GM19397 (cell line): ENCODE results near the gene ABHD3.
"Not testable (repeated sequence)": the region's sequence is repeated elsewhere in the genome, so short reads cannot be mapped to it uniquely, and the experiment has no call there.

ENCODE experiments used
- ATAC-seq: cut with Tn5 transposase; IDR thresholded peaks from one replicate; pipeline ENCODE4 v1.9.1; 2021; ENCODE audit warnings: mild to moderate bottlenecking, moderate library complexity; ENCODE audit not compliant: unreplicated experiment

ABHD3 gene

DNA sequence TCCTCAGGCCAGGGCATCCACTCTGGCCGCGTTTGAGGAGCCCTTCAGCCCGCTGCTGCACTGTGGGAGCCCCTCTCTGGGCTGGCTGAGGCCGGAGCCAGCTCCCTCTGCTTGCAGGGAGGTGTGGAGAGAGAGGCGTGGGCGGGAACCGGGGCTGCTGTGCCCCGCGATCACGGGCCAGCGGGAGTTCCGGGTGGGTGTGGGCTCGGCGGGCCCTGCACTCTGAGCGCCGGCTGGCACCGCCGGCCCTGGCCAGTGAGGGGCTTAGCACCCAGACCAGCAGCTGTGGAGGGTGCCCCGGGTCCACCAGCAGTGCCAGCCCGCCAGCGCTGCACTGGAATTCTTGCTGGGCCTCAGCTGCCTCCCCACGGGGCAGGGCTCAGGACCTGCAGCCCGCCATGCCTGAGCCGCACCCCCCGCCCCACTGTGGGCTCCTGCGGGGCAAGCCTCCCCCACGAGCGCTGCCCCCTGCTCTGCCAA, 1.9 kb upstream of the ABHD3 start:
- ATAC-seq: no peak

DNA sequence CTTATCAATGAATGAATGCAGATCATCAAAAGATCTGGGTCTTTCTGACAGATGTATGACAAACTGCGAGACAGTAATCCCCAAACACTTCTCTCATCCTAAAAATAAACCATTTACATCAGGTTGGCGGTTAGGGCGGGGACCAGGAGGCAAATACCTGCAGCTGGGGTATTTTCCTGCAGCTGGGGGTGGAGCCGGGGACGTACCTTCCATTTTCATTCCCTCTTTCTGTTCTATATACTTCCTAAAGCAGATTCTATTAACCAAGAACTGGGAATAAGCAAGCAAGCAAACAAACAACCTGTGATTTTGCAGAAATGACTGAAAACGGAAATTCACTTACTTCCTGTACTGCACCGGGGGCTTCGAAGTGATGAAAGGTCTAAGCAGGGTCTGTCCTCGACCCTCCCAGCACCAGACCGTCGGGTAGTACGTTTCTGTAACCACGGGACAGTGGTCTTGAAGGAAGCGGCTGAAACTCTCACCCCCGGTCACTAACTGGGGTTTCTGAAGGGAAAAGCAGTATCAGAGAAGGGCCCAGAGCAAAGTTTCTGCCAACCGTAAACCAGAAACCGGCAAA, 1.2 kb downstream of the ABHD3 start:
- ATAC-seq: no peak

DNA sequence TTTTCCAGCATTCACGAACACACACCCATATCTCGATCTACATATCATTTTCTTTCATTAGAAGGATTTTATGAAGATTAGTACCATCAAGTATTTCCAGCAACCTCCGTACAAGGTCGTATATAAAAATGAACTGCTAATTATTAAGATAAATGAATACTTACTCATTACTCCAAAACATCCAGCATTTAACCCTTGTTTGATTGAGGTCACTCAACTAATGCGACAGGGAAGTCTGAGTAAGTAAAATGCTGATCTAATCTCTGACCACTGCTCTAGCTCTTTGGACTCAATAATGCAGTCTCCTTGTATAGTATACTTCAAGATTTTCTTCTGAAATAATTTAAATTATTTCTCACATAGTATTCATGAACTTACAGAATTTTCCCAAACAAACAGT, 2.0 kb downstream of the ABHD3 start:
- ATAC-seq: no peak

DNA sequence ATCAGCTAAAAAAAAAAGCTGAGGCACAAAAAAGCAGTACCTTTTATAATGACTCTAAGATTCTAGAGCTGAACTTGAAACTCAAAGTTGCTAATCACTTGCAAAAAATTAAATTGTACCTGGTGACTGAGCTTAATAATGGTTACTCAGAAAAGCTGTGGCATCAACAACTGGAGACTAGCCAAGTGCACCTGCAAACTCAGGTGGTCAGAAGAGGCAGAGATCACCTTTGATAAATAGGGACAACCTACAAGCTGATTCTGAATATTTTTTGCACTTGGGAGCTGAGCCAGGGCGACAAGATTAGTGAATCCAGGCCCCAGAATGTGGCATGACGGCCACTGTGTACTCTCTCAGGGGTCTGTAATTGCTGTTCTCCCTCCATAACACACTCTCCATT, 3.0 kb downstream of the ABHD3 start:
- ATAC-seq: no peak

- no peak for ATAC-seq
These were observed 4.0 kb downstream of the ABHD3 start for GRCh38 chr18:21700528-21701075.

GRCh38 chr18:21693322-21693721, 11.3 kb downstream of the ABHD3 start:
- ATAC-seq: no peak

GRCh38 chr18:21689736-21690135, 14.8 kb downstream of the ABHD3 start:
- no peak for ATAC-seq

GRCh38 chr18:21686282-21687105, 18.1 kb downstream of the ABHD3 start:
- no peak for ATAC-seq

DNA sequence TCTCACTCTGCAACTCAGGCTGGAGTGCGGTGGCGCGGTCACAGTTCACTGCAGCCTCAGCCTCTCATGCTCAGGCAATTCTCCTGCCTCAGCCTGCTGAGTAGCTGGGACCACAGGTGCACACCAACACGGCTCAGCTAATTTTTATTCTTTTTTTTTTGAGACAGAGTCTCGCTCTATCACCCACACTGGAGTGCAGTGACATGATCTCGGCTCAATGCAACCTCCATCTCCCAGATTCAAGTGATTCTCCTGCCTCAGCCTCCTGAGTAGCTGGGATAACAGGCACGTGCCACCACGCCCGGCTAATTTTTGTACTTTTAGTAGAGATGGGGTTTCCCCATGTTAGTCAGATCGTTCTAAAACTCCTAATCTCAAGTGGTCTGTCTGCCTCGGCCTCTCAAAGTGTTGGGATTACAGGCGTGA, 19.0 kb downstream of the ABHD3 start:
- peak; percentile 92 for ATAC-seq

DNA sequence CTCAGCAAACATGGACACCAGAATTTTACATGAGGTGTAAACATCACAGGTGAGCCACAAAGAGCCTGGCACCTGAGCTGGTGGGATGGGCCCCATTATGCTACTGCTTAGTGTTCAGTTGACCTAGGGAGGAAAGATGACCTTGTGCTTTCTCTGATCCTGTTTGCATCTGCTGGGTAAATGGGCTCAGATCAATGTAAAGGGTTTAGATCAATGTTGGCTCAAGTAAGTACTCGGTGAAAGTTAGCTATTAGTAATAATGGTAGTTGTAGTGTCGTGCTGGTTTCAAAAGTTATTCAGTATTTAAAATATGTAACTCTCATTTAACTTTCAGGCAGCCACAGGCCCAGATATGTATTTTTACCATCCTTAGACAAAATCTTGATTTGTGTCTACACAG, 19.8 kb downstream of the ABHD3 start:
- ATAC-seq: no peak

DNA sequence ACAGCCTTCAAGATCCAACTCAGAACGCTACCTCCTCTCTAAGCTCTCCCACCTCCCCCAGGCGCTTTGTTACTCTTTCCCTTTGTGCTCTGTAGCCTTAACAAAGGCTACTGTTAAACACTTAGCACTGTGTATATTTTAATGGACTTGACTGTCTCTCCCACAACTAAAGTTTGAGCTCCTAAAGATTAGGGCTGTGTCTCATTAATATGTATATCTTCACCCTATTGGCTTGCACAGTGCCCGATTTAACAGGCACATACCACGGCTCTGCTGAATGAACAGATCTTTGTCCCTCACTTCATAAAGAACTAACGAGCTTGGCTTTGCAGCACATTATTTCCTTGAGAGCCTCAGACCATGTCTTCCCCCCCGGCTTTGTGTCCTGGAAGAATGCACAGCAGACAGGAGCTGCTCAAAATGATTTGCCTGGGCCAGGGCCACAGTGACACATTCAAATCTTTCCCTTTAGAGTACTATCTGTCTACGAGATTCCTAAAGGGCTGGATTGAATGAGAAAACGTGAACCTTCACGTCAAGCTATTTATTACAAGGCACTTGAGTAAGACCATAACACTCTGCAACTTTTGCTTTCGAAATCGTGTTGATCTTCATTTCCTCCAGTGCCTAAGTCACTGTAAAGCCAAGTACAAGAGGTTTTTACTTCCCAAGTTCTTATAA, 22.1 kb downstream of the ABHD3 start:
- ATAC-seq: no peak

- no peak for ATAC-seq
These were observed 24.4 kb downstream of the ABHD3 start for GRCh38 chr18:21680161-21680560.

DNA sequence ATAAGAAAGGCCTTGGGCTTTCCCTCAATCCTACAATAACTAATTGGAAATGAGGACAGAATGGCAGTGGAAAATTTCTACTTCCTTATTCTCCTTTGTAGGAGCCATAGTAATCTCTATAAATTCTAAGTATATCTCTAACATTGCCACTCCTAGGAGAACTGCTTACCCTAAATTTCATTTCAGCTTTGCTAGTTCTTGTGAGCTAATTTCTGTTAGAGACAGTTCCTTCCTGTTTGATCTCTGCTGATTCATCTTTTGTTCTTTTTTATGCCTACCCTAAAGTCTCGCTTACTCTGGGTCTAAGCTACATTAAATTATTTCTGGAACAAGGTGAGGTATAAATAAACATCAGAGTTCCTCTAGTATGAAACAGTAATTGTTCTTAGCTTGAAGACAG, 25.7 kb downstream of the ABHD3 start:
- ATAC-seq: no peak

DNA sequence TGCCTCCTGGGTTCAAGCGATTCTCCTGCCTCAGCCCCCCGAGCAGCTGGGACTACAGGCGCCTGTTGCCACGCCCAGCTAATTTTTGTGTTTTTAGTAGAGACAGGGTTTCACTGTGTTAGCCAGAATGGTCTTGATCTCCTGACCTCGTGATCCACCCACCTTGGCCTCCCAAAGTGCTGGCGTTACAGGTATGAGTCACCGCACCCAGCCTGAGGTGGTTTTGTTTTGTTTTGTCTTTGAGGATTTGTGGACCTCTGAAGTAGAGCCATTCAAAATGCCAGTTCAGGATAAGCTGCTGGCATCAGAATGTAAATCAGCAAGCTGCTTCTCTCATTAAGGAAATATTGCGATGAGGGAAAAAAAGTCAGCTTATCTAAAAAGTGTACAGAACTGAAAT, 29.2 kb downstream of the ABHD3 start:
- ATAC-seq: not testable (repeated sequence)

GRCh38 chr18:21672521-21673267, 31.9 kb downstream of the ABHD3 start:
- no peak for ATAC-seq

- ATAC-seq: no peak
These were observed 34.8 kb downstream of the ABHD3 start for GRCh38 chr18:21669736-21670285.

DNA sequence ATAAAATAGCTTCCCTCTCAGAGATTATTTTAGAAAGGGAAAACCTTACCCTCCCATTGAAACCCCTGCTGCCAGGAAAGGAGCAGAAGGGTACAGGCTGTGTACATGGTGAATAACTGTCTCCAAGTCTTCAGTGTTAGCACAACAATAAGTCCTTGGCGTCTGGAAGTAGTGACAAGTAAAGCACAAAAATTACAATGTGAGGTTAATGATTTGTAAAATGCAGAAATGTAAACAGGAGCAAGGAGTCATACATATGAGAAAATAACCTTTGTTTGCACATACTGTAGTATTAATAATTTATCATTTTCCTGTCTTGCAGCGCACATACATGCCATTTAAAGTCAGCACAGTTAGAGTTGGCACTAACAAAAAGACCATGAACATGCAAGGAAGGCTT, 40.5 kb downstream of the ABHD3 start:
- ATAC-seq: no peak

DNA sequence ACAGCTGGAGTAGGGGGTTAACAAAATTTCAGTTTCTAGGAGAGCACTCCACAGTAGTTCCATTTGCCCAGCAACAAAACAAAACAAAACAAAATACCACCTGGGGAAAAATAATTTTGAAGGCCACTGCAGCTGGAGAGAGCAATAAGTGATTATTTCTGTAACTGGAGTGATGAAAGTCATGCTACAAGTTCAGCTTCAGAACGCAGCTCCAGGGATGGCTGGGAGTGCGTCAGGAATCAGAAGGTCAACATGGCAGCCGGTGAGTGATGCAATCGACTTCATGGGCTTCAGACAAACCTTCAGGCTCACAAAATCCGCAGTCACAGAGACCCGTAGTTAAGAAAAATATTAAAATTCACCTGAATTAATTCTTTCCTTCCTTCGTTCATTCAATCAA, 41.0 kb downstream of the ABHD3 start:
- ATAC-seq: no peak

GRCh38 chr18:21662581-21662980, 42.0 kb downstream of the ABHD3 start:
- no peak for ATAC-seq

- ATAC-seq: no peak
These were observed 44.5 kb downstream of the ABHD3 start for GRCh38 chr18:21660078-21660477.

GRCh38 chr18:21656402-21656801, 48.2 kb downstream of the ABHD3 start:
- ATAC-seq: no peak
